ENCODE measurements around the gene KAZN. TPM values are rescaled to one million over a fixed set of nuclear protein-coding genes. Genes with fewer than 3 reads are reported as not detected.

The KAZN gene
- polyA plus RNA-seq, 1 of the 3 experiments (the other 2 are of a cell fraction) = 6.8 TPM

DNA sequence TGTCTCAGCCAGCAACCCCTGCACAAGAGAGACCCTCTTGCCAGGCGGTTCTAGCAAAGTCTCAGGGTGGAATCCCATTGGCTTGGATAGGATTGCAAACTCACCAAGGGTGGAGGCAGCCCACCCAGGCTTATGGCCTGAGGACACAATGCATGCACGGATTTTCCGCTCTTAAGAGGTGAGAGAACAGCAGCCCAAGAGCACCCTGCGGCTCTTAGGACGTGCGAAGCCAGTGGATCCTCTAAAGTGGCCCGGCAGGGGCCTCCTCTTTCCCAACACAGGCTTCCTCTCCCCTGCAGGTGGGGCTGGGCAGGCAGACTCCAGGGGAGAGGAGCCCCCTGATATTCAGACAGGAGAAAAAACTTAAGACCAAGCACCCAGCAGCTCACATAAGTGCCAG lies 523.8 kb downstream of the KAZN start:
- no peak overlapping the region for H3K27ac ChIP-seq (ENCODE audit: low read depth in 2 of 2, low read length in 1 of 2)
- TF ChIP-seq TEAD4 (IDR thresholded peaks at IDR 0.05; ENCODE audit: borderline replicate concordance, insufficient read depth) (no peak), FOSL2 (IDR thresholded peaks at IDR 0.05; ENCODE audit: borderline replicate concordance, low read depth) (no peak), TCF12 (IDR thresholded peaks at IDR 0.05) (no peak), GATA2 (CRISPR knock-in tag; IDR thresholded peaks at IDR 0.05) (no peak), CTCF (IDR thresholded peaks at IDR 0.05) (no peak), FOXM1 (IDR thresholded peaks at IDR 0.05; ENCODE audit: low read depth) (no peak), RXRA (IDR thresholded peaks at IDR 0.05; ENCODE audit: borderline replicate concordance, low read depth) (no peak), RFX5 (IDR thresholded peaks at IDR 0.05; ENCODE audit: low read length) (no peak), TAF1 (IDR thresholded peaks at IDR 0.05; ENCODE audit: borderline replicate concordance, low read depth, low read length) (no peak), MEF2A (IDR thresholded peaks at IDR 0.05; ENCODE audit: borderline replicate concordance, low read depth) (no peak), RCOR1 (IDR thresholded peaks at IDR 0.05; ENCODE audit: low read length) (no peak), PBX3 (IDR thresholded peaks at IDR 0.05) (no peak), EZH2phosphoT487 (IDR thresholded peaks at IDR 0.05; ENCODE audit: borderline replicate concordance, low read depth) (no peak)
- TF ChIP-seq, protein P1, sequence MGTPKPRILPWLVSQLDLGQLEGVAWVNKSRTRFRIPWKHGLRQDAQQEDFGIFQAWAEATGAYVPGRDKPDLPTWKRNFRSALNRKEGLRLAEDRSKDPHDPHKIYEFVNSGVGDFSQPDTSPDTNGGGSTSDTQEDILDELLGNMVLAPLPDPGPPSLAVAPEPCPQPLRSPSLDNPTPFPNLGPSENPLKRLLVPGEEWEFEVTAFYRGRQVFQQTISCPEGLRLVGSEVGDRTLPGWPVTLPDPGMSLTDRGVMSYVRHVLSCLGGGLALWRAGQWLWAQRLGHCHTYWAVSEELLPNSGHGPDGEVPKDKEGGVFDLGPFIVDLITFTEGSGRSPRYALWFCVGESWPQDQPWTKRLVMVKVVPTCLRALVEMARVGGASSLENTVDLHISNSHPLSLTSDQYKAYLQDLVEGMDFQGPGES (IDR thresholded peaks at IDR 0.05; ENCODE audit: low read depth, low read length) = no peak
- TF ChIP-seq, protein P2, sequence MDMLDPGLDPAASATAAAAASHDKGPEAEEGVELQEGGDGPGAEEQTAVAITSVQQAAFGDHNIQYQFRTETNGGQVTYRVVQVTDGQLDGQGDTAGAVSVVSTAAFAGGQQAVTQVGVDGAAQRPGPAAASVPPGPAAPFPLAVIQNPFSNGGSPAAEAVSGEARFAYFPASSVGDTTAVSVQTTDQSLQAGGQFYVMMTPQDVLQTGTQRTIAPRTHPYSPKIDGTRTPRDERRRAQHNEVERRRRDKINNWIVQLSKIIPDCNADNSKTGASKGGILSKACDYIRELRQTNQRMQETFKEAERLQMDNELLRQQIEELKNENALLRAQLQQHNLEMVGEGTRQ (IDR thresholded peaks at IDR 0.05; ENCODE audit: borderline replicate concordance, low read depth, low read length) = no peak
- TF ChIP-seq, protein P3, sequence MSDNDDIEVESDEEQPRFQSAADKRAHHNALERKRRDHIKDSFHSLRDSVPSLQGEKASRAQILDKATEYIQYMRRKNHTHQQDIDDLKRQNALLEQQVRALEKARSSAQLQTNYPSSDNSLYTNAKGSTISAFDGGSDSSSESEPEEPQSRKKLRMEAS (IDR thresholded peaks at IDR 0.05; ENCODE audit: low read depth) = no peak
- H3F3A ChIP-seq (replicated peaks; ENCODE audit: insufficient read depth) = no peaks in the 10 kb centered on the region
- H3K4me3 ChIP-seq (ENCODE audit: low read depth in 2 of 2, low read length in 1 of 2) = no peak overlapping the region
- no peaks in the 10 kb centered on the region for H4K20me1 ChIP-seq (ENCODE audit: insufficient read depth)
- H3K27me3 ChIP-seq (ENCODE audit: insufficient read depth) = no peaks in the 10 kb centered on the region; the same call in 1 of the 2 replicates
- 81% methylated on average over 6 of the region's 7 CpGs for WGBS (ENCODE audit: low lambda C conversion rate)
- no peaks in the 10 kb centered on the region for H3K79me2 ChIP-seq (ENCODE audit: insufficient read depth)
- H3K4me2 ChIP-seq = no peak overlapping the region
- no peaks in the 10 kb centered on the region for H3K36me3 ChIP-seq (replicated peaks in 1 of 2; ENCODE audit: control insufficient read depth in 1 of 2, insufficient read depth in 2 of 2, low read length in 1 of 2)
- no peak for DNase-seq
- no peak overlapping the region for H2AFZ ChIP-seq (ENCODE audit: low read depth)
- H3K4me1 ChIP-seq (ENCODE audit: control insufficient read depth in 1 of 2, insufficient read depth in 2 of 2, low read depth in 1 of 2, low read length in 1 of 2) = peaks cover 0 to 5% of the 10 kb centered on the region in 2 experiments; a peak in 1 of 4 replicates
- CTCF ChIA-PET = interaction anchor here (1.2 to 1.9 kb wide), 2 partner anchors 29 to 150 kb away, joined by 3 to 9 read pairs; no protein-coding TSS in a partner anchor
- H3K9me3 ChIP-seq = no peaks in the 10 kb centered on the region
- POLR2A ChIA-PET = no interaction called here
- H3K9ac ChIP-seq = no peak overlapping the region
- H3K9me2 ChIP-seq = no peaks in the 10 kb centered on the region
